DOHH2 (cell line): ENCODE data around the gene IMMP2L.
"Not testable (repeated sequence)": the region's sequence is repeated elsewhere in the genome, so short reads cannot be mapped to it uniquely, and the experiment has no call there.

Experiments used
- EZH2phosphoT487 ChIP-seq: fragments of 200-600 bp; sonication (generic); IDR thresholded peaks from 2 replicates; pipeline ENCODE4 v1.6.1; 2017; ENCODE audit warnings: borderline replicate concordance, mild to moderate bottlenecking, antibody characterized with exemption, low read length, moderate library complexity, mixed read lengths
- TF ChIP-seq, protein P1 (sequence below): fragments of 200-600 bp; sonication (generic); IDR thresholded peaks from one replicate; pipeline ENCODE4 v1.5.1; 2014; ENCODE audit warnings: antibody characterized with exemption, mild to moderate bottlenecking, low read depth, low read length; ENCODE audit not compliant: poor library complexity, severe bottlenecking

DNA sequence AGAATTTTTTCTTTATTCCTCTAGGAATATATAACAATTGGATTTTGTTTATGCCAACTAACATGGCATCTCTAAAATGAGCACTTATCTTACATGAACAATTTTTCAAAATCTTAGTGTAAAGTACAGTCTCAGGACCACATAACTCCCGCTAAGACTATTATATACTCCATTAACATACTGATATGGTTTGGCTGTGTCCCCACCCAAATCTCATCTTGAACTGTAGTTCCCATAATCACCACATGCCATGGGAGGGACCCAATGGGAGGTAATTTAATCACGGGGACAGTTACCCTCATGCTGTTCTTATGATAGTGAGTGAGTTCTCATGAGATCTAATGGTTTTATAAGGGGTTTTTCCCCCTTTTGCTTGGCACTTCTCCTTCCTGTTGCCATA is 291.5 kb downstream of the IMMP2L start:
- TF ChIP-seq, protein P1, sequence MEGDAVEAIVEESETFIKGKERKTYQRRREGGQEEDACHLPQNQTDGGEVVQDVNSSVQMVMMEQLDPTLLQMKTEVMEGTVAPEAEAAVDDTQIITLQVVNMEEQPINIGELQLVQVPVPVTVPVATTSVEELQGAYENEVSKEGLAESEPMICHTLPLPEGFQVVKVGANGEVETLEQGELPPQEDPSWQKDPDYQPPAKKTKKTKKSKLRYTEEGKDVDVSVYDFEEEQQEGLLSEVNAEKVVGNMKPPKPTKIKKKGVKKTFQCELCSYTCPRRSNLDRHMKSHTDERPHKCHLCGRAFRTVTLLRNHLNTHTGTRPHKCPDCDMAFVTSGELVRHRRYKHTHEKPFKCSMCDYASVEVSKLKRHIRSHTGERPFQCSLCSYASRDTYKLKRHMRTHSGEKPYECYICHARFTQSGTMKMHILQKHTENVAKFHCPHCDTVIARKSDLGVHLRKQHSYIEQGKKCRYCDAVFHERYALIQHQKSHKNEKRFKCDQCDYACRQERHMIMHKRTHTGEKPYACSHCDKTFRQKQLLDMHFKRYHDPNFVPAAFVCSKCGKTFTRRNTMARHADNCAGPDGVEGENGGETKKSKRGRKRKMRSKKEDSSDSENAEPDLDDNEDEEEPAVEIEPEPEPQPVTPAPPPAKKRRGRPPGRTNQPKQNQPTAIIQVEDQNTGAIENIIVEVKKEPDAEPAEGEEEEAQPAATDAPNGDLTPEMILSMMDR = not testable (repeated sequence)
- TF ChIP-seq EZH2phosphoT487 = not testable (repeated sequence)
